ENCODE results near the gene VTI1A.

DNA sequence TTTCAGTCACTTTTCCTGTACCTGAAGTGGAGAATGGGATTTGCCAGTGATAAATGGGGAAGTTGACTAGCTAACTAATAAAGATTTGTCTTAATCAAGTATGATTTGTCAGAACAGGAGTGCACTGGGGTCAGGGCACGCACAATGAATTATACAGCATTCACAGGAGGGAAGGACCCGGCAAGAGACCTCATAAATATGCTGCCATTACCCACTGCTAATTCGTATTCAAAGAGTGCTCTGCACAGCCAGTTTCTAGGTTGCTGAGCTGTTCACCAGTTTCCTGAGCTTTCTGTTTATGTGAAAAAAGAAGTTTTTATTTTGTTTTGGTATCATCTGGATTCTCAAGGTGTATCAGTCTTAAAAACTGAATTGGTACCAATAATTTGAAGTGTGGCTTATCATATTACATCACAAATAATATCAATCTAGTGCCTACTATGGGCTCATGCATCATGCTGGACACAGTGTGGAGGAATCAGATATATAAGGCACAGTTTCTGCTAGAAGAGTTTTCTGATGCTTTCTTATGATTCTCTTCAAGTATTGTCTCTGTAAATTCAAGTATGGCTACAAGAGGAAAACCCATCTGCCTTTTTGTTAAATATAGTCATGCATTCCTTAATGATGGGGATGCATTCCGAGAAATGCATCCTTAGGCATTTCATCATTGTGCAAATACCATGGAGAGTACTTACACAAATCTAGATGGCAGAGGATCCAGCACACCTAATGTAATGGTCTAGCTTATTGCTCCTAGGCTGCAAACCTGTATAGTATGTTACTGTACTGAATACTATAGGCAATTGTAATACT, 202.2 kb downstream of the VTI1A start:
- TF ChIP-seq, protein P1, sequence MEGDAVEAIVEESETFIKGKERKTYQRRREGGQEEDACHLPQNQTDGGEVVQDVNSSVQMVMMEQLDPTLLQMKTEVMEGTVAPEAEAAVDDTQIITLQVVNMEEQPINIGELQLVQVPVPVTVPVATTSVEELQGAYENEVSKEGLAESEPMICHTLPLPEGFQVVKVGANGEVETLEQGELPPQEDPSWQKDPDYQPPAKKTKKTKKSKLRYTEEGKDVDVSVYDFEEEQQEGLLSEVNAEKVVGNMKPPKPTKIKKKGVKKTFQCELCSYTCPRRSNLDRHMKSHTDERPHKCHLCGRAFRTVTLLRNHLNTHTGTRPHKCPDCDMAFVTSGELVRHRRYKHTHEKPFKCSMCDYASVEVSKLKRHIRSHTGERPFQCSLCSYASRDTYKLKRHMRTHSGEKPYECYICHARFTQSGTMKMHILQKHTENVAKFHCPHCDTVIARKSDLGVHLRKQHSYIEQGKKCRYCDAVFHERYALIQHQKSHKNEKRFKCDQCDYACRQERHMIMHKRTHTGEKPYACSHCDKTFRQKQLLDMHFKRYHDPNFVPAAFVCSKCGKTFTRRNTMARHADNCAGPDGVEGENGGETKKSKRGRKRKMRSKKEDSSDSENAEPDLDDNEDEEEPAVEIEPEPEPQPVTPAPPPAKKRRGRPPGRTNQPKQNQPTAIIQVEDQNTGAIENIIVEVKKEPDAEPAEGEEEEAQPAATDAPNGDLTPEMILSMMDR (IDR thresholded peaks at IDR 0.05): no peak
- no peak for TF ChIP-seq POLR2A (IDR thresholded peaks at IDR 0.05)
- no peak for TF ChIP-seq POLR2AphosphoS5 (IDR thresholded peaks at IDR 0.05)

Data from upper lobe of left lung (tissue), 4 donors.